ENCODE measurements around the gene FBXL13.
"Not testable (repeated sequence)": the region's sequence is repeated elsewhere in the genome, so short reads cannot be mapped to it uniquely, and the experiment has no call there.

DNA sequence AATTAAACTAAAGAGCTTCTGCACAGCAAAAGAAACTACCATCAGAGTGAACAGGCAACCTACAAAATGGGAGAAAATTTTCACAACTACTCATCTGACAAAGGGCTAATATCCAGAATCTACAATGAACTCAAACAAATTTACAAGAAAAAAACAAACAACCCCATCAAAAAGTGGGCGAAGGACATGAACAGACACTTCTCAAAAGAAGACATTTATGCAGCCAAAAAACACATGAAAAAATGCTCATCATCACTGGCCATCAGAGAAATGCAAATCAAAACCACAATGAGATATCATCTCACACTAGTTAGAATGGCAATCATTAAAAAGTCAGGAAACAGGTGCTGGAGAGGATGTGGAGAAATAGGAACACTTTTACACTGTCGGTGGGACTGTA is 112.6 kb downstream of the FBXL13 start:
- TF ChIP-seq, protein P1, sequence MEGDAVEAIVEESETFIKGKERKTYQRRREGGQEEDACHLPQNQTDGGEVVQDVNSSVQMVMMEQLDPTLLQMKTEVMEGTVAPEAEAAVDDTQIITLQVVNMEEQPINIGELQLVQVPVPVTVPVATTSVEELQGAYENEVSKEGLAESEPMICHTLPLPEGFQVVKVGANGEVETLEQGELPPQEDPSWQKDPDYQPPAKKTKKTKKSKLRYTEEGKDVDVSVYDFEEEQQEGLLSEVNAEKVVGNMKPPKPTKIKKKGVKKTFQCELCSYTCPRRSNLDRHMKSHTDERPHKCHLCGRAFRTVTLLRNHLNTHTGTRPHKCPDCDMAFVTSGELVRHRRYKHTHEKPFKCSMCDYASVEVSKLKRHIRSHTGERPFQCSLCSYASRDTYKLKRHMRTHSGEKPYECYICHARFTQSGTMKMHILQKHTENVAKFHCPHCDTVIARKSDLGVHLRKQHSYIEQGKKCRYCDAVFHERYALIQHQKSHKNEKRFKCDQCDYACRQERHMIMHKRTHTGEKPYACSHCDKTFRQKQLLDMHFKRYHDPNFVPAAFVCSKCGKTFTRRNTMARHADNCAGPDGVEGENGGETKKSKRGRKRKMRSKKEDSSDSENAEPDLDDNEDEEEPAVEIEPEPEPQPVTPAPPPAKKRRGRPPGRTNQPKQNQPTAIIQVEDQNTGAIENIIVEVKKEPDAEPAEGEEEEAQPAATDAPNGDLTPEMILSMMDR (IDR thresholded peaks at IDR 0.05) = not testable (repeated sequence)
- TF ChIP-seq POLR2AphosphoS5, TCF7L2 (IDR thresholded peaks at IDR 0.05; ENCODE audit: low read depth, low read length): not testable (repeated sequence)
